Measurements from ENCODE around the gene TNNT3.
"Not testable (repeated sequence)": the region's sequence is repeated elsewhere in the genome, so short reads cannot be mapped to it uniquely, and the experiment has no call there.

TNNT3 gene

GRCh38 chr11:1935156-1936071, 15.9 kb downstream of the TNNT3 start:
- no peak for DNase-seq (ENCODE audit: low read depth)

- DNase-seq (ENCODE audit: low read depth) = no peak
Observed at GRCh38 chr11:1936072-1936780, 16.7 kb downstream of the TNNT3 start.

- DNase-seq (ENCODE audit: low read depth) = no peak
Observed at GRCh38 chr11:1936781-1937615, 17.5 kb downstream of the TNNT3 start.

- no peak for DNase-seq (ENCODE audit: low read depth)
Observed at GRCh38 chr11:1937616-1938342, 18.3 kb downstream of the TNNT3 start.

- no peak for DNase-seq (ENCODE audit: low read depth)
Observed at GRCh38 chr11:1938343-1939005, 19.0 kb downstream of the TNNT3 start.

GRCh38 chr11:1939006-1939625, 19.6 kb downstream of the TNNT3 start:
- DNase-seq (ENCODE audit: low read depth) = no peak

GRCh38 chr11:1939788-1940187, 20.3 kb downstream of the TNNT3 start:
- not testable (repeated sequence) for DNase-seq (ENCODE audit: low read depth)

- DNase-seq (ENCODE audit: low read depth) = no peak
Observed at GRCh38 chr11:1942558-1943260, 23.2 kb downstream of the TNNT3 start.

- no peak for DNase-seq (ENCODE audit: low read depth)
Observed at GRCh38 chr11:1943576-1943975, 24.1 kb downstream of the TNNT3 start.

GRCh38 chr11:1943977-1944376, 24.5 kb downstream of the TNNT3 start:
- no peak for DNase-seq (ENCODE audit: low read depth)

GRCh38 chr11:1946812-1947484, 27.4 kb downstream of the TNNT3 start, which contains the start of gene MRPL23:
Gene MRPL23 (plus strand): TSS chr11:1947332. CDS start chr11:1947363, 31 bp downstream.
- no peak for DNase-seq (ENCODE audit: low read depth)

GRCh38 chr11:1947592-1948237, 28.2 kb downstream of the TNNT3 start:
- DNase-seq (ENCODE audit: low read depth) = no peak

GRCh38 chr11:1948389-1948788, 28.9 kb downstream of the TNNT3 start:
- DNase-seq (ENCODE audit: low read depth) = no peak

- DNase-seq (ENCODE audit: low read depth) = no peak
Observed at GRCh38 chr11:1949302-1949701, 29.8 kb downstream of the TNNT3 start.

GRCh38 chr11:1949922-1950321, 30.4 kb downstream of the TNNT3 start:
- no peak for DNase-seq (ENCODE audit: low read depth)

- DNase-seq (ENCODE audit: low read depth) = no peak
Observed at GRCh38 chr11:1952806-1953482, 33.4 kb downstream of the TNNT3 start.

GRCh38 chr11:1953489-1954266, 34.2 kb downstream of the TNNT3 start:
- no peak for DNase-seq (ENCODE audit: low read depth)
